ENCODE results near the gene PRR18.

Gene PRR18

GRCh38 chr6:166308033-166308768 is at the start of gene PRR18:
Gene PRR18, minus strand, starts transcription at chr6:166308392. Its CDS starts 250 bp downstream, at chr6:166308142.
- no peak for TF ChIP-seq CTCF (conservative IDR thresholded peaks at IDR 0.05; ENCODE audit: control insufficient read depth, insufficient read depth, low read depth, low read length)
- H3K4me3 ChIP-seq (ENCODE audit: control insufficient read depth, low read depth, low read length) = no peak within 1 kb of the TSS
- DNase-seq (ENCODE audit: low read depth) = no peak

- no peak overlapping the region for H3K4me3 ChIP-seq (ENCODE audit: control insufficient read depth, low read depth, low read length)
- DNase-seq (ENCODE audit: low read depth) = no peak
- no peak for TF ChIP-seq CTCF (conservative IDR thresholded peaks at IDR 0.05; ENCODE audit: control insufficient read depth, insufficient read depth, low read depth, low read length)
These were observed 47.4 kb upstream of the PRR18 start for GRCh38 chr6:166355552-166355951.

- TF ChIP-seq CTCF (conservative IDR thresholded peaks at IDR 0.05; ENCODE audit: control insufficient read depth, insufficient read depth, low read depth, low read length) = no peak
- H3K4me3 ChIP-seq (ENCODE audit: control insufficient read depth, low read depth, low read length) = no peak overlapping the region
- no peak for DNase-seq (ENCODE audit: low read depth)
These were observed 46.8 kb upstream of the PRR18 start for GRCh38 chr6:166354965-166355364.

- no peak for TF ChIP-seq CTCF (conservative IDR thresholded peaks at IDR 0.05; ENCODE audit: control insufficient read depth, insufficient read depth, low read depth, low read length)
- no peak overlapping the region for H3K4me3 ChIP-seq (ENCODE audit: control insufficient read depth, low read depth, low read length)
- no peak for DNase-seq (ENCODE audit: low read depth)
These were observed 46.0 kb upstream of the PRR18 start for GRCh38 chr6:166354143-166354542.

GRCh38 chr6:166353507-166353906 is 45.3 kb upstream of the PRR18 start:
- no peak for TF ChIP-seq CTCF (conservative IDR thresholded peaks at IDR 0.05; ENCODE audit: control insufficient read depth, insufficient read depth, low read depth, low read length)
- DNase-seq (ENCODE audit: low read depth) = no peak
- no peak overlapping the region for H3K4me3 ChIP-seq (ENCODE audit: control insufficient read depth, low read depth, low read length)

- no peak for DNase-seq (ENCODE audit: low read depth)
- TF ChIP-seq CTCF (conservative IDR thresholded peaks at IDR 0.05; ENCODE audit: control insufficient read depth, insufficient read depth, low read depth, low read length) = no peak
- H3K4me3 ChIP-seq (ENCODE audit: control insufficient read depth, low read depth, low read length) = no peak overlapping the region
These were observed 44.7 kb upstream of the PRR18 start for GRCh38 chr6:166352923-166353322.

All from fibroblast of mammary gland (primary cell).